K562 (cell line): ENCODE data around the gene SH3RF1. TPM values are rescaled to one million over a fixed set of nuclear protein-coding genes. Genes with fewer than 3 reads are reported as not detected.

Source experiments
- ATAC-seq: fragments of 200-7000 bp; cut with Tn5 transposase; 3 replicates; pipeline ENCODE4 v1.9.1; 2020; ENCODE audit warnings: moderate library complexity
- BruUV-seq: library from RNA; stranded (reverse); fragments of 400-500 nt; replicated peaks from 2 replicates; lab custom pipeline; 2021; lab: Mats Ljungman, UMichigan
- CTCF ChIA-PET: fragments of 300-600 bp; formaldehyde crosslinking; extraction: SDS; loops from one replicate; lab custom pipeline; 2021; ENCODE audit warnings: low intra/inter-chr PET ratio; lab: Yijun Ruan, JAX
- POLR2A ChIA-PET: fragments of 300-600, 350-650 bp; sonication (Branson Sonifier 250); formaldehyde crosslinking; extraction: SDS; loops from one replicate; lab custom pipeline; 2021; ENCODE audit warnings: antibody characterized with exemption, inconsistent platforms; lab: Yijun Ruan, JAX
- DNase-seq, 4 experiments: peaks; one replicate each; pipeline versions ENCODE4 v3.0.0 to v3.0.0-alpha.2; 2011 to 2018; ENCODE audit warnings: low spot score in 3 of 4, mixed read lengths in 3 of 4; ENCODE audit errors: extremely low read depth in 1 of 4
- FAIRE-seq: peaks from 2 replicates; lab custom pipeline; 2011; peaks lifted over from hg19 to GRCh38; lab: Jason Lieb, UNC
- H2AFZ ChIP-seq: 2 replicates; pipeline ENCODE4 v1.6.0; 2011; ENCODE audit warnings: low read depth, low read length, control low read depth, inconsistent platforms
- H3K27ac ChIP-seq: fragments of 200-600 bp; 3 replicates; pipeline ENCODE4 v1.8.0; 2011; ENCODE audit warnings: low read depth, mild to moderate bottlenecking, control low read depth, inconsistent platforms, low read length, moderate library complexity, mixed read lengths; ENCODE audit errors: extremely low read depth
- H3K27me3 ChIP-seq, 2 experiments: fragments of 300-600 bp in 1 of 2; 2 replicates in 1 of 2; 3 replicates in 1 of 2; pipeline versions ENCODE4 v1.6.0 to v1.8.0; 2011; ENCODE audit warnings: inconsistent platforms in 2 of 2, low read length in 2 of 2, mild to moderate bottlenecking in 1 of 2, mixed read lengths in 1 of 2, moderate library complexity in 1 of 2; ENCODE audit not compliant: control insufficient read depth in 2 of 2, insufficient read depth in 2 of 2
- H3K36me3 ChIP-seq: fragments of 300-600 bp; 3 replicates; pipeline ENCODE4 v1.8.0; 2011; ENCODE audit warnings: mild to moderate bottlenecking, low read length, inconsistent platforms; ENCODE audit not compliant: control insufficient read depth, insufficient read depth
- H3K4me1 ChIP-seq, 2 experiments: fragments of 200-600 bp in 1 of 2; replicated peaks in 1 of 2; 2 replicates in 1 of 2; 3 replicates in 1 of 2; pipeline versions ENCODE4 v1.5.1 to v1.8.0; 2011; ENCODE audit warnings: inconsistent platforms in 2 of 2, low read length in 2 of 2, mild to moderate bottlenecking in 1 of 2, mixed read lengths in 1 of 2, moderate library complexity in 1 of 2; ENCODE audit not compliant: control insufficient read depth in 2 of 2, insufficient read depth in 2 of 2
- H3K4me2 ChIP-seq: 2 replicates; pipeline ENCODE4 v1.6.1; 2011; ENCODE audit warnings: low read length, control low read depth, inconsistent platforms, mixed read lengths; ENCODE audit not compliant: insufficient read depth
- H3K4me3 ChIP-seq: fragments of 200-600 bp; sonication (generic), shearing (Covaris generic); 2 replicates; pipeline ENCODE4 v1.5.1; 2016; ENCODE audit warnings: control low read depth, inconsistent platforms
- H3K79me2 ChIP-seq: fragments of 200-600 bp; 3 replicates; pipeline ENCODE4 v1.8.0; 2011; ENCODE audit warnings: low read length, inconsistent platforms; ENCODE audit not compliant: control insufficient read depth, insufficient read depth
- H3K9ac ChIP-seq, 2 experiments: 2 replicates each; pipeline versions ENCODE4 v1.6.0 to v1.6.1; 2011; ENCODE audit warnings: low read depth in 2 of 2, low read length in 2 of 2, control low read depth in 1 of 2, inconsistent platforms in 1 of 2, mild to moderate bottlenecking in 1 of 2, mixed read lengths in 1 of 2; ENCODE audit not compliant: insufficient read depth in 1 of 2
- H3K9me1 ChIP-seq: one replicate; pipeline ENCODE4 v1.6.0; 2011; ENCODE audit warnings: inconsistent platforms, mild to moderate bottlenecking, low read length, moderate library complexity; ENCODE audit not compliant: control insufficient read depth, insufficient read depth
- H3K9me3 ChIP-seq: replicated peaks from 2 replicates; pipeline ENCODE4 v1.5.1; 2011; ENCODE audit warnings: low read depth, low read length, inconsistent platforms; ENCODE audit not compliant: control insufficient read depth, insufficient read depth
- H4K20me1 ChIP-seq: replicated peaks from 2 replicates; pipeline ENCODE4 v1.6.1; 2011; ENCODE audit warnings: low read length, inconsistent platforms, mixed read lengths; ENCODE audit not compliant: control insufficient read depth, insufficient read depth
- ARID4B ChIP-seq: sonication (generic); formaldehyde crosslinking; IDR thresholded peaks from 2 replicates; pipeline ENCODE4 v1.8.0; 2022; ENCODE audit warnings: mild to moderate bottlenecking, missing genetic modification reagents
- ATF4 ChIP-seq: fragments of 450-650 bp; formaldehyde crosslinking; IDR thresholded peaks from 2 replicates; pipeline ENCODE4 v1.4.0; 2022; ENCODE audit warnings: mild to moderate bottlenecking, moderate library complexity
- ETV1 ChIP-seq: fragments of 450-650 bp; conservative IDR thresholded peaks from 2 replicates; pipeline ENCODE4 v1.6.1; 2016; ENCODE audit warnings: missing genetic modification characterization, control low read depth, low read depth, missing compliant biosample characterization
- GABPB1 ChIP-seq: sonication (generic); formaldehyde crosslinking; IDR thresholded peaks from 2 replicates; pipeline ENCODE4 v1.8.0; 2022; ENCODE audit warnings: mild to moderate bottlenecking, missing genetic modification reagents
- GTF2B ChIP-seq: IDR thresholded peaks from 2 replicates; pipeline ENCODE4 v1.6.1; 2011; ENCODE audit not compliant: insufficient read length; ENCODE audit errors: extremely low read depth
- HES1 ChIP-seq: fragments of 450-650 bp; IDR thresholded peaks from 2 replicates; pipeline ENCODE4 v1.6.1; 2016; ENCODE audit warnings: low read depth, mild to moderate bottlenecking, moderate library complexity
- JUND ChIP-seq, 2 experiments: IDR thresholded peaks; 2 replicates in 1 of 2; 3 replicates in 1 of 2; pipeline ENCODE4 v1.6.1; 2011; ENCODE audit warnings: borderline replicate concordance in 2 of 2, low read depth in 2 of 2, low read length in 2 of 2, improper control_type of control experiment in 1 of 2, missing biosample characterization in 1 of 2, missing genetic modification characterization in 1 of 2, missing genetic modification reagents in 1 of 2
- PKNOX1 ChIP-seq: fragments of 450-650 bp; IDR thresholded peaks from 2 replicates; pipeline ENCODE4 v1.6.1; 2016
- SP2 ChIP-seq: IDR thresholded peaks from 2 replicates; pipeline ENCODE4 v1.6.1; 2011; ENCODE audit warnings: mild to moderate bottlenecking, low read depth, low read length, moderate library complexity; ENCODE audit not compliant: poor library complexity, severe bottlenecking; ENCODE audit errors: extremely low read depth
- TCF3 ChIP-seq: sonication (generic); formaldehyde crosslinking; IDR thresholded peaks from 2 replicates; pipeline ENCODE4 v1.4.0; 2020; ENCODE audit warnings: mild to moderate bottlenecking, missing genetic modification reagents
- ZNF12 ChIP-seq: sonication (generic); formaldehyde crosslinking; IDR thresholded peaks from 2 replicates; pipeline ENCODE4 v1.4.0; 2020; ENCODE audit warnings: mild to moderate bottlenecking, missing genetic modification reagents
- ZNF197 ChIP-seq: fragments of 200-800 bp; sonication (Bioruptor generic); IDR thresholded peaks from 2 replicates; pipeline ENCODE4 v1.6.1; 2016; ENCODE audit warnings: low read depth, missing genetic modification characterization, missing compliant biosample characterization
- WGBS: fragments of 100-300 bp; shearing (Covaris generic); methylation state at CpG from one replicate; pipeline ENCODE4 v1.1.6; 2016; ENCODE audit warnings: low coverage, mixed read lengths; ENCODE audit not compliant: insufficient coverage; ENCODE audit errors: missing lambda C conversion rate; 5-methylcytosine and 5-hydroxymethylcytosine counted together
- in situ Hi-C: fragments of 300-500 bp; cut with MboI; formaldehyde crosslinking; loops from 4 replicates; pipeline ENCODE4 v1.15.0; 2018; ENCODE audit warnings: inconsistent platforms, mixed read lengths
- intact Hi-C: fragments of 100-400 bp; cut with micrococcal nuclease; formaldehyde crosslinking; loops from 2 replicates; pipeline ENCODE4 v1.14.2; 2022
- polyA plus RNA-seq, 8 experiments: library from polyadenylated mRNA; depleted of rRNA in 4 of 8; stranded (reverse) in 5 of 8; unstranded in 3 of 8; fragments of >200 nt; fragmentation: Nextera tagmentation in 2 of 8; fragmentation: Illumina TruSeq in 1 of 8; extraction: Ambion mirVana in 2 of 8; extraction: Trizol in 1 of 8; gene quantifications; 2 replicates each; pipeline versions ENCODE4 v1.2.1 to v1.2.3, GENCODE V29; 2011 to 2014; ENCODE audit warnings: inconsistent platforms in 1 of 8, missing spikeins in 1 of 8
- total RNA-seq, 7 experiments: library from RNA; depleted of rRNA in 6 of 7; stranded (reverse); fragments of >200 nt in 6 of 7; fragmentation: Illumina TruSeq in 2 of 7; extraction: Trizol in 2 of 7; gene quantifications; 2 replicates each; pipeline versions ENCODE4 v1.2.1 to v1.2.3, GENCODE V29; 2011 to 2021; ENCODE audit warnings: low replicate concordance in 1 of 7

SH3RF1 gene
- total and polyA plus RNA-seq, 9 of the 15 experiments (the other 6 are each of a cell fraction or from before 2014, with no cell fraction given), result 0.04 to 0.16 (median 0.11) TPM; not detected in 6

- peak; percentile 15; the same call in 1 of the 2 replicates for TF ChIP-seq PKNOX1
- TF ChIP-seq JUND (IDR thresholded peaks at IDR 0.05; ENCODE audit: borderline replicate concordance, low read depth, low read length), result no peak
- TF ChIP-seq JUND (tag; IDR thresholded peaks at IDR 0.05; ENCODE audit: borderline replicate concordance, low read depth, low read length), result no peak
- no peak for TF ChIP-seq ZNF197 (CRISPR knock-in tag)
- TF ChIP-seq TCF3 (CRISPR knock-in tag), result peak; percentile 54; the same call in 1 of the 2 replicates
- TF ChIP-seq ETV1 (tag), result peak; percentile 54; the same call in 1 of the 2 replicates
These were observed 172.2 kb downstream of the SH3RF1 start (continued) for GRCh38 chr4:169098532-169098931.

GRCh38 chr4:169098054-169098497 is 172.7 kb downstream of the SH3RF1 start:
- FAIRE-seq, result no peak
- CTCF ChIA-PET, result no interaction called here
- TF ChIP-seq GTF2B (no peak), GABPB1 (no peak), ZNF12 (CRISPR knock-in tag) (no peak), ARID4B (CRISPR knock-in tag) (no peak), SP2 (no peak), ATF4 (CRISPR knock-in tag) (no peak), HES1 (no peak)

More at GRCh38 chr4:169098054-169098497, 172.7 kb downstream of the SH3RF1 start:
- no peak overlapping the region for H3K9ac ChIP-seq
- DNase-seq (no peak), ATAC-seq (no peak)
- no peaks in the 10 kb centered on the region for H3K79me2 ChIP-seq
- no peaks in the 10 kb centered on the region for H3K9me3 ChIP-seq
- WGBS, result 19% methylated on average over 2 of the region's 2 CpGs
- no TSS peak for BruUV-seq
- no peaks in the 10 kb centered on the region for H3K9me1 ChIP-seq
- H3K4me2 ChIP-seq, result no peak overlapping the region
- H3K4me1 ChIP-seq, result no peaks in the 10 kb centered on the region; a peak in 1 of 5 replicates
- no peaks in the 10 kb centered on the region for H3K36me3 ChIP-seq
- intact Hi-C loops (no loop called here), in situ Hi-C loops (no loop called here)
- no peak overlapping the region for H2AFZ ChIP-seq
- H4K20me1 ChIP-seq, result no peaks in the 10 kb centered on the region
- no peaks in the 10 kb centered on the region for H3K27me3 ChIP-seq
- no peak overlapping the region for H3K4me3 ChIP-seq
- POLR2A ChIA-PET, result interaction anchor here (0.8 kb wide), 1 partner anchor 18 kb away, joined by 3 read pairs; no protein-coding TSS in a partner anchor
- no peak overlapping the region for H3K27ac ChIP-seq
